Stimulated activated CD4-positive, alpha-beta T cell treated with anti-CD3 and anti-CD28 coated beads, Interleukin-12 subunit alpha, Interleukin-12 subunit beta, amount 100 ng/mL, for 4 hours (primary cell): Measurements from ENCODE around the gene METTL8.
"Not testable (repeated sequence)": the region's sequence is repeated elsewhere in the genome, so short reads cannot be mapped to it uniquely, and the experiment has no call there.

Experiments used
- DNase-seq: peaks from one replicate; pipeline ENCODE4 v3.0.0-alpha.2; 2020

Gene METTL8

DNA sequence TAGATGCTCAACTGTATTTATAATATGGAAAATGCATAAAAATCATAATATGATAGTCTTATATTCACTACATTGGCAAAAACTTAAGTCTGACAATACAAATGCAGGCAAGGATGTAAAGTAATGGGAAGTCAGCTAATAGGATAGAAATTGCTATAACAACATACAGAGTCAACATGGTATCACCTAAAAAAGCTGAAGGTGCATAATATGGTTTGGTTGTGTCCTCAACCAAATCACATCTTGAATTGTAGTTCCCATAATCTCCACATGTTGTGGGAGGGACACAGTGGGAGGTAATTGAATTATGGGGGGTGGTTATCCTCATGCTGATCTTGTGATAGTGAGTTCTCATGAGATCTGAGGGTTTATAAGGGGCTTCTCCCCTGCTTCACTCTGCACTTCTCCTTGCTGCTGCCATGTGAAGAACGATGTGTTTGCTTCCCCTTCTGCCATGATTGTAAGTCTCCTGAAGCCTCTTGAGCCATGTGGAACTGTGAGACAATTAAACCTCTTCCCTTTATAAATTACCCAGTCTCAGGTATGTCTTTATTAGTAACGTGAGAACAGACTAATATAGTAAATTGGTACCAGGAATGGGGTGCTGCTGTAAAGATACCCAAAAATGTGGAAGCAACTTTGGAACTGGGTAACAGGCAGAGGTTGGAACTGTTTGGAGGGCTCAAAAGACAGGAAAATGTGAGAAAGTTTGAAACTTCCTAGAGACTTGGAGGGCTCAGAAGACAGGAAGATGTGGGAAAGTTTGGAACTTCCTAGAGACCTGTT lies 10.9 kb downstream of the METTL8 start:
- not testable (repeated sequence) for DNase-seq

DNA sequence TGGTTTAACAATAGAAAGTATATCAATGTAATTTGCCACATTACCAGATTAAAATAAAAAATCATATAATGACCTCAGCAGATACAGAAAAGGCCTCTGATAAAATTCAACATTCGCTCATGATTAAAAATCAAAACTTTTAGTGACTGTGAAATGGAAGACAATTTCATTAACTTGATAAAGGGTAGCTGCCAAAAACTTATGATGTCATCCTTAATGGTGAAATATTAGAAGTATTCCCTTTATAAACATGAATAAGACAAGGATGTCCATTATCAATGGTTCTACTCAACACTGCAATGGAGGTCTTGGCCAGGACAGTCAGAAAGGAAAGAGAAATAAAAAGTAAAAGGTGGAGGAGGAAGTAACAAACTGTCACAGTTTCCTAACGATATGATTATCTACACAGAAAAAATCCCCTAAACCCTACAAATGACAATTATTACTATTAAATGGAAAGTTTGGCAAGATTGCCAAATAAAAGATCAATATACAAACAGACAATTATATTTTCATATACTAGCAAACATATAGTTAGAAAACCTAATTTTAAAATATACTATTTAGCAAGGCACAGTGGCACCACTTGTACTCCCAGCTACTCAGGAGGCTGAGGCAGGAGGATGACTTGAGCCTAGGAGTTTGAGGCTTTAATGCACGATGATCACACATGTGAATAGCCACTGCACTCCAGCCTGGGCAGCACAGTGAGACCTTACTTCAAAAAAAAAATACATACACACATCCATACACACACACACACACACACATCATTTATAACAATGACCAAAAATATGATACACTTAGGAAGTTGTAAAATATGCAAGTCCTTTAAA lies 12.8 kb downstream of the METTL8 start:
- no peak for DNase-seq

DNA sequence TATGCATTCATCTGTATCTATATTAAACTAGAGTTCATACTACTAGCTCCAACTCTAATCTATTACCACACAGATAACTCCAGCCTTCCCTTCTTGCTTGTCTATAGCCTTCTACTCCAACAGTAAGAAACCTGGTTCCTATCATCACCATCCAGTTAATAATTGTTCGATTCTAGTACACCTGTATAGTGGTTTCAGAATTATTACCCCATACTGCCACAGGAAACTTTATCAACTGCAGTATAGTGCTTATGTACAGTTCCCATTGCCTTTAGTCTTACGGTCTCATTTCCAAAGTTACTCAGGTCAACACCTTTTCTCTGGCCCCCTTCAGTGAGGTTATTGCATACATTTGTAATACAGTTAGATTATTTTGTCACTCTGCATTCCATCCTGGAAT lies 14.5 kb downstream of the METTL8 start:
- no peak for DNase-seq

DNA sequence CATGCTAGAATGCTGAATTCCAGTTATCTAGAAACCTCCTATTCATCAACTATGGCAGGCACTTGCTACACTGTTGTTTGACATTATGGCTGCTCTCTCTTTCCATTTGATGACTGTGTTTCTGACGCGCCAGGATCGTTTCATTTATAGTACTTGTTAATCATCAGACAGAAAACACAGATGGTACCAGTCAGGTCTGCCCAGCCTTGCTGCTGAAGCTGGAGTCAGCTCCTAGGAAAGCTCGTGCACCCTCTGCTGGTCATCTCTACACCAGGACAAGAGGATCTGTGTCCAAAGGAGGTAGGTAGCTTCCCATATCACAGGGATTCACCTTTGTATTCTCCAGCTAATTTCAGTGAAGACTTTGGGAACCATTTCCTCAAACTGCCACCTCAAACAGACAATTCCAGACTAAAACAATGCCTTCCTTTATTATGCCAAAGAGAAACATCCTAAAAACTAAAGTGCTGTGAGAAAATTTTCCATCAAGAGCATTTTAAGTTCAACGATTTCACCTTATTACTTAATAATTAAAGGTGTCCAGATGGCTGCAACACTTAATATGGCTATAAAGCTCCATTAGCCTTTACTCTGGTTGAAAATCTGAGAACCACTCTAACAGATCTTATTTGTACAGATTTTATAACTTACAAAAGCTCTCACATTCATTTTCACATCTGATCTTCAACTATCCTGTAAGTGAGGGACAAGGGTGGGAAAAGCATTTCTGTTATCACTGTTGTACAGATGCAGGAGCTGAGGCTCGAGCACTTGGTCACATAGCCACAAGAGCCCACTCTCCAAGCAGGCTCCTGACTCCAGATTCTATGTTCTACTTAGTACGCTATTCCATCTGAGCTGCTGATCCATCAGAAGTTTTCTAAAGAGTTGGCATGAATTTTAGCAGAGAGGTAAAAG lies 17.5 kb downstream of the METTL8 start:
- DNase-seq, result peak; percentile 74

DNA sequence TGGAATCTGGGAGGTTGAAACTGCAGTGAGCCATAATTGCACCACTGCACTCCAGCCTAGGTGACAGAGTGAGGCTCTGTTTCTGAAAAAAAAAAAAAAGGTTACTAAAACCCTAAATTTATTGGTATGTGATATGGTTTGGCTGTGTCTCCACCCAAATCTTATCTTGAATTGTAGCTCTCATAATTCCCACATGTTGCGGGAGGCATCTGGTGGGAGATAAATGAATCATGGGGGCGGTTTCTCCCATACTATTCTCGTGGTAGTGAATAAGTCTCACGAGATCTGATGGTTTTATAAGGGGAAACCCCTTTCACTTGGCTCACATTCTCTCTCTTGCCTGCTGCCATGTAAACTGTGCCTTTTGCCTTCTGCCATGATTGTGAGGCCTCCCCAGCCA lies 19.1 kb downstream of the METTL8 start:
- DNase-seq, result not testable (repeated sequence)

DNA sequence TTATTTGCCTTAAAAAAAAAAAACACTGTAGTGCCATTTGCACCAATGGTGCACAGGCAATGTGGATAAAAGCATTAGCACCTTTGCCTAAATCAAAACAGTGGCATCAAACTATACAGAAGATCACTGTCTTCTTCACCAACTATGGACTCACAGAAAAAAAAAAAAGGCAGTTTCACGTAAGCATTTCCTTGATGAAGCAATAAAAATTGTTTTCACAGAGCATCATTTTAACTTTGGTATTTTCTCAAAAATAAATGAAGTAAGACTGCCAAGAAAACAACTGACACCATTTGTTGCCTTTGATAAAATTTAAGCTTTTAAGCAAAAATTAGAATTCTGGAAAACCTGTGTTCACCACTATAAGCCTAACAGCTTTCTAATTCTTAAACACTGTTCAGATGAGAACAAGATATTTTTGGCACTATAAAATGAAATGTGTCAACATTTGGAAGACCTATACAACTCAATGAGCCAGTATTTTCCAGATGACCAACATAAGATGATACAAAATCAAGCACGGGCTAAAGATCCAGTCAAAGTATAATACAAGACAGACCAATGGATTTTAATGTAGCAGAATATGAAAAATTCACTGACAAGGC lies 21.1 kb downstream of the METTL8 start:
- DNase-seq, result no peak

DNA sequence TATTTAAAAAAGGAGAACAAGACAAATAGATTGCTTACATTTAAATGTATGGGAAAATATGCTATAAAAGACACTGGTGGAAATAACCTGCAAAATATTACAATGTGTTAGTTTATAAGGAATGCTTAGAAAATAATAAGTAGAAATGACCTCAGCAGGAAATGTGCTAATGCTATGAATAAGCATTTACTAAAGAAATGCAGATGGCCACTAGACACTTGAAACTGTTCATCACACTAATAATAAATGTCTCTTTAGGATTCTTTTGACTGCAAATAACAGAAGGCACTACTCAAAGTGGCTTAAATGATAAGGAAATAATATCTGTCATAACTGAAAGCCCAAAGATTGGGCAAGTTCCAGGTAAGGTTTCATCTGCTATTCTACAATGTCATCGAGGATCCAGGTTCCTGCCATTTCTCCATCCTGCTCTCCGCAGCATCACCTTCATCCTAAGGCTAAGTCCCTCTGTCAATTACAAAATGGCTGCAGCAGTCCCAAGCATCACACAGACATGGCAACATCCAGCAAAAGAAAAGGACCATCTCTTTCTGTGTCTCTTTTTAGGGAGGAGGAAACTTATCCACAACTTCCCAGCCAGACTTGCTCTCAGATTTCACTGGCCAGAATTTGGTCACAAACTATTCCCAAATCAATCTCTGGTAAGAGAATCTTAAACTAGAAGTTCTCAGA lies 21.9 kb downstream of the METTL8 start:
- no peak for DNase-seq

DNA sequence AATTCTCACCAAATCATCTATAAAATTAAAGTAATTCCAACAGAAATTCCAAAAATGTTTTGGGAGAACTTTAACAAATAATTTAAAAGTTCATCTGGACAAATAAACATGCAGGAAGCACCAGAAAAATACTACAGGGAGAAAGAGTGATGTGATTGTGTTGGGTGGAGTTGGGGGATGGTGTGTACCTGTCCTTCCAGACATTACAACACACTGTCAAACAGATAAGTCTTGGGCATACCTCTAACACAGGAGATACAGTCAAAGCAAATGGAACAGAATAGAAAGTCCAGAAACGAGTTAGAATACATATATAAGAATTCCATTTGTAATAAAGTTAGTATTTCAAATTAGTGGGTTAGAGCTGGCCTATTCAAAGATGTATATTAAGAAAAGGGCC lies 22.6 kb downstream of the METTL8 start:
- DNase-seq, result no peak

DNA sequence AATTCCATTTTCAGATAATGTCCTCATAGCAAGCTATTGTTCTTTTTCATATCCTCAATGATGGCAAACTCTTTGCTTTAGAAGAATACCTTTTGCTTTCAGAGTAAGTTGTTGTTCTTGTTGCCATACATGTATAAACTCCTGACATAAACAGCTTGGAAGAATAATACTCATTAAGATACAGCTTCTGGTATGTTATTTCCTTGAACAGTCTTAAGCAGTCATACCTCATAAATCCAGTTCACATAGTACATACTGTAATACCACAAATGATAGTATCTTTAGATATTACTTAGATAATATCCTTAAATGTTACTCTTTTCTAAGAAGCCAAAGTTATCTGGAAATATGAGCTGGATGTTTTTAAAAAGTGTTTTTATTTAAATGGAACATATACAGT lies 23.2 kb downstream of the METTL8 start:
- DNase-seq, result no peak

DNA sequence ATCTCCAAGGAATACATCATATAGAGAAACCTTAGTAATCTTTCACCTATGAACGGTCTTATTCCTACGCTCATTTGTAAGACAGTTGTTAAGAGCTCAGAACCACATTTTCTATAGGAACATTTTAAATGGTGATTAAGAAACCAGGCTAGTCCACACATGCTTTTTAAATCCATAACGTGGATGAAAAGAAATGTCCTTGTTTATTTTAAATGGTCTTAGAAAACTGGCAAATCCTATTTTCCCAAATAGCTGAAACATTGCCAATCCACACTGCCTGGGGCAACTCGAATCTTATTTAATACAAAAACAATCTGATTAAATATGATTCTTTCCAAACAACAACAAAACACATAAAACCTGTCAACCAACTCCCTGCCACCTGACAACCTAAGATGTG lies 23.7 kb downstream of the METTL8 start:
- DNase-seq, result no peak

DNA sequence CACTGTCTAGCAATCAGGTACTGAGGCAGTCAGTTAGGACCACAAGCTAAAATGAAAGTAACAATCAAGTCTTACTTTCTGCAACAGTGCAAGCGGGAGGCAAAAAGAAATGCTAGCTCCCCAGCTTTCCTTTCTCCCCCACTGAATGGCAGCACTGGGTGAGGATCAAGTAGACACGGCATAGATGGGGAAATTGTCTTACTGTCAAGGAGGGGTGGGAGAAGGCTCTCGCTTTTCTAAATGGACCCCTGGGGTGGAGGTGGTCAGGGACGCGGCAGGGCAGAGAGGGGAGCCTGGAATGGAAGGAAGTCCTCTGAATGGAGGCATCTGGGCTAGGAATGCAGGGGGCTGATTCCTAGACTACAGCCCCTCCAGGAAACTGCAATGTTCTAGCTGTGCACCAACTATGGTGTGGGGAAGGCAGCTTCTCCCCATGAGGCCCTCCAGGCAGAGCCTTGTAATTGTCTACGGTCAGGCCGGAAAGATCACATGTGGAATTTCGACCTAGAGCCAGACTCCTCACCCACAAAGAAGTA lies 24.3 kb downstream of the METTL8 start:
- DNase-seq, result no peak

DNA sequence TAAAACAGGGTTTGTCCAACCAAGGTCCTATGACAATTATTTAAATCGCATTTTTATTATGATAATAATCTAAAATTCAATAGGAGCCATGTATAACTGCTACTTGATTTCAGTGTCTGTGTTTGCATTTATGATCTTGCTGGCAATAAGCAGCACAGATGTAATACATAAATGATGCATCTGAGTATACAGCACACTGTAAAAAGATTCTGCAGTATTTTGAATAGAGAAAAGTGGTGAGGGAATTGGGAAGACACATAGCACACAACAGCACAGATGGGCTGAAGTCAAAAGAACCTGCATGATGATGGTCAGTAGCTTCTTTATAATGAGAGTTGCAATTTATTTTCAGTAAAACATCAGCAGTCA lies 26.1 kb downstream of the METTL8 start:
- no peak for DNase-seq

DNA sequence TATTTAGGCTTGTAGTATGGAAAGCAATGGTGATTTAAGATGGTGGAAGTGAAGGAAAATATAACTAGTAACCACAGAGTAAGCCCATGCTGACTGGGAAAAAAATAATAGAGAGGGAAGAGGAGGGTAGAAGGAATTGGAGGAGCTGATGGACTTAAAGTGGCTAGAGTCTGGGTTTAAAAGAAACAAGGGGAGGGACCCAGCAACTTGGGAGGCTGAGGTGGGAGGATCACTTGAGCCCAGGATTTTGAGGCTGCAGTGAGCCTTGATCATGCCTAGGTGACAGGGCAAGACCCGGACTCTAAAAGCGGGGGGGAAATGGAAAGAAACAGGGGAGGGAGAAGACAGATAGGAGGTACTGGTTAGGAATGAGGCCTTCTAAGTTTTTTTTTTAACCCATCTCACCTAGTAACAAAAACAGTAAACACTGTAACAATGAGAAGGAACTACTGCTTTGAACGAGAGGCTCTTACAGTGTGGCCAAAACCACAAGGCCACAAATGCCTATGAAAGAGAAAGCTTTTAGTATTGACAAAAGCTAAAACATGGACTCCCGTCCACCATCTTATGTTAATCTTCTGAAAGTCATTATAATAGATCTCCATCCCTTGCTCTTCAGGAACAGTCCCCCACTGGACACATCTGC lies 26.6 kb downstream of the METTL8 start:
- no peak for DNase-seq

DNA sequence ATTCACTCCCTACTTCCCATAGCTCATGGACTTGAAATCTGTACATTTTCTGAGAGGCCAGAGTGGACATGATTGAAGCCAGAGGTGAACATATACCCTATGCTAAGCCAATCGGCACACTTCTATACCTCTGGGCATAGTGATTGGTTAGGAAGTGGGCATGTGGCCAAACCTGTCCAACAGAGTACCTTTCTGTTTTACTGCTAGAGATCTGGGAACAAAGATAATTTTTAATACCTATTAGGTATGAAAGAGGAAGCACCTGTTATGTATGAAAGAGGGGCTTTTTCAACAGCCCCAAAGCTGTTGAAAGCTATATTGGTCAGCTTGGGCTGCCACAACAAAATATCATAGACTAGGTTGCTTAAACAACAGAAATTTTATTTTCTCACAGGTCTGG lies 27.7 kb downstream of the METTL8 start:
- no peak for DNase-seq

DNA sequence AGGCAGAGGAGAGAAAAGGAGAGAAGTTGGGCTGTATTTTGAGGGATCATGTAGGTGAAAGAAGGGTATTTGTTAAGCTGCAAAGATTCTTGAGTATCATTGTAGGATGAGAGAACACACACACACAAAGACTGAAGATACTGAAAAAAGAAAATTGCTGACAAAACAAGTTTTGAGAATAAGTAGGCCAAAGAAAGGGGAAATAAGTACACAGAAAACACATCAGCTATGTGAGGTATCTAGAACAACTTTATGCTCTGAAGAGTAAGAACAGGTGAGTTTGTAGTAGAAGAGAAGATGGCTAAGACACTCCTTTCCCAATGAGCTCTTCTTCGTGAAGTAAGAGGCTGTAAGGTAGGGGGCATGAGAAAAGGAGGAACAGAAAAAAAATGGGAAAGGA lies 28.2 kb downstream of the METTL8 start:
- DNase-seq, result no peak

DNA sequence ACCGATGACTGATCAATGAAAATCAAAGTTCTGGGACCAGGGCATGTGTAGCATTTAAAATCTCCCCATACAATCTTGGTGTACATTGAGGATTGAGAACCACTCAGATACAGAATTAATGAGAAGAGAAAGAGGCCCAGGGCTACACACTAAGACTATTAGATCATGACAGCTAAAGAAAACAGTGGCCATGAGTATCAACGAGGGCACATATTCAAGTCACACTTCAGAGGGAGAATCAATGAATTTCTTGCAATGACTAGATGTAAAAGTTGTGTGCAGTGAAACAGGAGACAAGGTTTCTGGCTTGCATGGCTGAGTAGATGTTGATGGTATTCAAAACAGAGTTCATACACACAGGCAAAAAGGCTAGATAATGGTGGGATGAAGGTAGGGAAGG lies 29.1 kb downstream of the METTL8 start:
- DNase-seq, result no peak

DNA sequence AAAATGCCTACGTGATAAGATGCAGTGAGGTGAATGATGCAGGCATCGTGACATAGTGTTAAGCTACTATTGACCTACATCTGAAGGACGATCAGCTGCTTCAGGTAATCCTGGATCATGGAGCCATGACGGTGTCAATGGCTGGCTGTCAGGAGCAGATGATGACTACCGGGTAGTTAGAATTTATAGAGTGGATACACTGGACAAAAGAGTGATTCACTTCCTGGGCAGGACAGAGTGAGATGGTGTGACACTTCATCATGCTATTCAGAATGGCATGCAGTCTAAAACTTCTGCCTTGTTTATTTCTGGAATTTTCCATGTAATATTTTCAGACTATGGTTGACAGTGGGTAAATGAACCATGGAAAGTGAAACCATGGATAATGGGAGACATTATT lies 29.5 kb downstream of the METTL8 start:
- DNase-seq, result no peak

DNA sequence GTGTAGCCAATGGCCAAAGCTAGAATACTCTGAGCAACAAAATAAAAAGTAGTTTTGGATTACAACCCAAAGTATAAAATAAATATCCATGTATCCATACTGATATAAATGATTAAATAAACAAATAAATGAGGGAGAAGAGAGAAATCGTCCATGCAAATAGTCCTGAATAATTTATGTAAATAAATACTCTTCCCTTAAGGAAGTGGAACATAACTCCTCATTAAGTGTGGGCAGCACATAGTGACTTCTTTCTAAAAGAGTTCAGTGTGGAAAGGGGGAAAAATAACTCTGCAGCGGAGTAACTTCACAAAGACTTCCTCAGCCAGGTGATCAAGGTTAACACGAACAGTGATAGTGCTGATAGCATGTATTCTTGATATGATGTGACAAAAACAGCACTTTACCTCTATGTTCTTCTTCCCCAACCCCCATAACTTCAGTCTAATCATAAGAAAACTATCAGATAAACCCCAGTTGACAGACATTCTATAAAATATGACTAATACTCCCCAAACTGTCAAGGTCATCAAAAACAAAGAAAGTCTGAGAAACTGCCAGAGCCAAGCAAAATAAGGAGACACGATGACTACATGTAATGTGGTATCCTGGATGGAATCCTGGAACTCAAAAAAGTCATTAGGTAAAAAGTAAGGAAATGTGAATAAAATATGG lies 30.7 kb downstream of the METTL8 start:
- no peak for DNase-seq

DNA sequence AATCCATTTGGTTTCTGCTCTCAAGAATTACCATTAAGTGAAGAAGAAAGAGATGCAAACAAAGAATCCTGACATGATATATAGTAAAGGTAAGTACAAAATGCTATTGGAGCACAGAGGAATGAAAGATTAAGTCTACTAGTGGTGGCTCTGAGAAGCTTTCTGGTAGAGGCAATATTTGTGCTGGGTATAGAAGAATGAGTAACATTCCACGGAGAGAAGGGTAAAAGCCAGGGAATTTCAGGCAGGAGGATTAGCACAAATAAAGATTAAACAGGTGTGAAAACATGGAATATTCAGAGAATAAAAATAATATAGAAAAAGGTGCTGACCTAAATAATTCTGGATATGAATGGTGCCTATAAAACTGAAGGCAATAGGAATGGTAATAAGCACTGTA lies 31.8 kb downstream of the METTL8 start:
- no peak for DNase-seq

DNA sequence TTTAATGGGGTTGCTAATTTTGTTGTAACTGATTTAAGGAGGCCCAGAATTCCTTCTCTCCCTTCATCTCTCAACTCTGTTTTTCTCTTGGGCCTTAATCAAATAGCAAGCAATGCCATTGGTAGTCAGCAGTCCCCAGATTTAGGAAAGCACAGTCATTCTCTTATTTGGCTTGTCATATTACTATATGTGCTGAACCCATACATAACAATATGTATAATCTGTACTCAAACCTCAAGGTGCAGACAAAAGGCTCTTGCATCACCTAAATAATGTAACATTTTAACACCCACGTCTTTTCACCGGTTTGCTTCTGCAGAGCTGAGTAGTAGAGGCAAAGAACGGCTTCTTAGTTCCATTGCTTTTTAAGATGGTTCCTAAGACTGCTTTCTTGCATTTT lies 33.4 kb downstream of the METTL8 start:
- DNase-seq, result no peak

DNA sequence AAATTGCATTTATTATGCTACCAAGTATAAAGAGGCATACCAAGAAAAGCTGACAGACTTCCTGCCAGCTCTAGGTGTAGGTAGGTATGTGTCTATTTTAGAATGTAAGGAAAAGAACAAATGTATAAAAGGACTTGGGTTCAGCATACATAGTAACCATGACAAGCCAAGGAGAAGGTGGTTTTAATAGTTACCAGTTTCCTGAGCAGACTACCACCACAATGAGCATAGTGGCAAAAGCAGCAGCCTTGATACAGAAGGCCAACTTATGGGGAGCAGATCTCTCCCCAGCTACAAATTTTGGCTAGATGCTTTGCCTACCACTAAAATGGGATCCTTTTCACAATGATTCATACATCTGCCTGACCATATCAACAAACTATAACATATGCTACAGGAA lies 34.5 kb downstream of the METTL8 start:
- no peak for DNase-seq
